Astrocyte (in vitro differentiated cells and primary cell): ENCODE results near the gene LRRC4C.

ENCODE experiments used
- CTCF ChIP-seq: IDR thresholded peaks from 2 replicates; pipeline ENCODE4 v1.5.1; 2011; ENCODE audit warnings: low read depth, mild to moderate bottlenecking, inconsistent platforms, low read length, moderate library complexity; ENCODE audit not compliant: insufficient read depth
- EZH2 ChIP-seq: IDR thresholded peaks from 2 replicates; pipeline ENCODE4 v1.6.1; 2012; ENCODE audit warnings: mild to moderate bottlenecking, low read length, inconsistent platforms; ENCODE audit not compliant: insufficient read depth

- TF ChIP-seq CTCF (no peak), EZH2 (no peak)
Measured at GRCh38 chr11:41121600-41121999, 337.9 kb downstream of the LRRC4C start.
